Measurements from ENCODE around the gene HAL.
A peak's percentile ranks its signal among the peaks of the same experiment; 100 is the strongest.

Gene HAL

GRCh38 chr12:95949477-95950206, 46.5 kb downstream of the HAL start:
- DNase-seq (ENCODE audit: extremely low read depth, low read depth) = no peak
- no peak for TF ChIP-seq CTCF (IDR thresholded peaks at IDR 0.05; ENCODE audit: low read depth, low read length)

GRCh38 chr12:95944108-95944704, 51.9 kb downstream of the HAL start:
- no peak for DNase-seq (ENCODE audit: extremely low read depth, low read depth)
- TF ChIP-seq CTCF (IDR thresholded peaks at IDR 0.05; ENCODE audit: low read depth, low read length) = no peak

- no peak for DNase-seq (ENCODE audit: extremely low read depth, low read depth)
- TF ChIP-seq CTCF (IDR thresholded peaks at IDR 0.05; ENCODE audit: low read depth, low read length) = peak; percentile 14
Observed at GRCh38 chr12:95943330-95943842, 52.8 kb downstream of the HAL start, which contains the start of gene AMDHD1. TSS of gene AMDHD1 (plus strand) at chr12:95943331. CDS start at chr12:95943399, 68 bp downstream.

- TF ChIP-seq CTCF (IDR thresholded peaks at IDR 0.05; ENCODE audit: low read depth, low read length) = no peak
- no peak for DNase-seq (ENCODE audit: extremely low read depth, low read depth)
Observed at GRCh38 chr12:95942524-95943329, 53.4 kb downstream of the HAL start, which contains the start of gene CCDC38. TSS of gene CCDC38 (minus strand) at chr12:95942614. CDS start at chr12:95936509, 6,105 bp downstream.

- no peak for DNase-seq (ENCODE audit: extremely low read depth, low read depth)
- no peak for TF ChIP-seq CTCF (IDR thresholded peaks at IDR 0.05; ENCODE audit: low read depth, low read length)
Observed at GRCh38 chr12:95942101-95942523, 54.0 kb downstream of the HAL start.

- TF ChIP-seq CTCF (IDR thresholded peaks at IDR 0.05; ENCODE audit: low read depth, low read length) = no peak
- DNase-seq (ENCODE audit: extremely low read depth, low read depth) = no peak
Observed at GRCh38 chr12:95940514-95940913, 55.6 kb downstream of the HAL start.

Measured in AG09319 (cell line).